DOHH2 (cell line): ENCODE results near the gene SYNPO2.

ENCODE experiments used
- EZH2phosphoT487 ChIP-seq: fragments of 200-600 bp; sonication (generic); IDR thresholded peaks from 2 replicates; pipeline ENCODE4 v1.6.1; 2017; ENCODE audit warnings: borderline replicate concordance, mild to moderate bottlenecking, antibody characterized with exemption, low read length, moderate library complexity, mixed read lengths
- TF ChIP-seq, protein P1 (sequence below): fragments of 200-600 bp; sonication (generic); IDR thresholded peaks from one replicate; pipeline ENCODE4 v1.5.1; 2014; ENCODE audit warnings: antibody characterized with exemption, mild to moderate bottlenecking, low read depth, low read length; ENCODE audit not compliant: poor library complexity, severe bottlenecking

- TF ChIP-seq, protein P1, sequence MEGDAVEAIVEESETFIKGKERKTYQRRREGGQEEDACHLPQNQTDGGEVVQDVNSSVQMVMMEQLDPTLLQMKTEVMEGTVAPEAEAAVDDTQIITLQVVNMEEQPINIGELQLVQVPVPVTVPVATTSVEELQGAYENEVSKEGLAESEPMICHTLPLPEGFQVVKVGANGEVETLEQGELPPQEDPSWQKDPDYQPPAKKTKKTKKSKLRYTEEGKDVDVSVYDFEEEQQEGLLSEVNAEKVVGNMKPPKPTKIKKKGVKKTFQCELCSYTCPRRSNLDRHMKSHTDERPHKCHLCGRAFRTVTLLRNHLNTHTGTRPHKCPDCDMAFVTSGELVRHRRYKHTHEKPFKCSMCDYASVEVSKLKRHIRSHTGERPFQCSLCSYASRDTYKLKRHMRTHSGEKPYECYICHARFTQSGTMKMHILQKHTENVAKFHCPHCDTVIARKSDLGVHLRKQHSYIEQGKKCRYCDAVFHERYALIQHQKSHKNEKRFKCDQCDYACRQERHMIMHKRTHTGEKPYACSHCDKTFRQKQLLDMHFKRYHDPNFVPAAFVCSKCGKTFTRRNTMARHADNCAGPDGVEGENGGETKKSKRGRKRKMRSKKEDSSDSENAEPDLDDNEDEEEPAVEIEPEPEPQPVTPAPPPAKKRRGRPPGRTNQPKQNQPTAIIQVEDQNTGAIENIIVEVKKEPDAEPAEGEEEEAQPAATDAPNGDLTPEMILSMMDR: no peak
- no peak for TF ChIP-seq EZH2phosphoT487
These were observed 84.6 kb downstream of the SYNPO2 start for GRCh38 chr4:118973295-118973694.
